Activated B cell treated with CpG ODN at 0.5 μM for 24 hours (primary cell): Measurements from ENCODE around the gene LMNA. TPM values are rescaled to one million over a fixed set of nuclear protein-coding genes. Genes with fewer than 3 reads are reported as not detected.
"Not testable (repeated sequence)": the region's sequence is repeated elsewhere in the genome, so short reads cannot be mapped to it uniquely, and the experiment has no call there.

ENCODE experiments used
- ATAC-seq: fragments of 200-7000 bp; cut with Tn5 transposase; one replicate; pipeline ENCODE4 v1.10.0; 2021; ENCODE audit warnings: low read depth, mild to moderate bottlenecking, moderate library complexity
- CTCF ChIA-PET: fragments of 350-600 bp; sonication (Branson Sonifier 250); formaldehyde crosslinking; loops from one replicate; lab custom pipeline; 2021; ENCODE audit warnings: antibody characterized with exemption; lab: Charles Lee
- POLR2A ChIA-PET: fragments of 350-600 bp; sonication (Branson Sonifier 250); formaldehyde crosslinking; loops from one replicate; lab custom pipeline; 2021; ENCODE audit warnings: antibody characterized with exemption; lab: Charles Lee
- DNase-seq: peaks from one replicate; pipeline ENCODE4 v3.0.0; 2022
- H3K27ac Mint-ChIP-seq: one replicate; pipeline ENCODE4 v1.8.0; 2020; ENCODE audit warnings: mixed read lengths
- H3K27me3 Mint-ChIP-seq: one replicate; pipeline ENCODE4 v1.8.0; 2021; ENCODE audit warnings: mixed read lengths
- H3K36me3 Mint-ChIP-seq: one replicate; pipeline ENCODE4 v1.8.0; 2021; ENCODE audit warnings: low read depth, mixed read lengths
- H3K4me1 Mint-ChIP-seq: one replicate; pipeline ENCODE4 v1.8.0; 2021; ENCODE audit warnings: mixed read lengths
- H3K4me3 Mint-ChIP-seq: one replicate; pipeline ENCODE4 v1.8.0; 2020; ENCODE audit warnings: mild to moderate bottlenecking, mixed read lengths
- H3K9me3 Mint-ChIP-seq: one replicate; pipeline ENCODE4 v1.8.0; 2020; ENCODE audit warnings: mixed read lengths
- CTCF ChIP-seq: fragments of 200-600 bp; IDR thresholded peaks from one replicate; pipeline ENCODE4 v1.8.0; 2022; ENCODE audit warnings: antibody characterized with exemption, mild to moderate bottlenecking
- intact Hi-C: fragments of 100-400 bp; cut with micrococcal nuclease; formaldehyde crosslinking; loops from one replicate; pipeline ENCODE4 v1.15.1; 2024
- total RNA-seq: library from RNA; stranded (reverse); gene quantifications from 2 replicates; pipeline ENCODE4 v1.2.3, GENCODE V29; 2022

LMNA gene
- total RNA-seq, 1 donor from 2014 or later = 47.5 TPM

DNA sequence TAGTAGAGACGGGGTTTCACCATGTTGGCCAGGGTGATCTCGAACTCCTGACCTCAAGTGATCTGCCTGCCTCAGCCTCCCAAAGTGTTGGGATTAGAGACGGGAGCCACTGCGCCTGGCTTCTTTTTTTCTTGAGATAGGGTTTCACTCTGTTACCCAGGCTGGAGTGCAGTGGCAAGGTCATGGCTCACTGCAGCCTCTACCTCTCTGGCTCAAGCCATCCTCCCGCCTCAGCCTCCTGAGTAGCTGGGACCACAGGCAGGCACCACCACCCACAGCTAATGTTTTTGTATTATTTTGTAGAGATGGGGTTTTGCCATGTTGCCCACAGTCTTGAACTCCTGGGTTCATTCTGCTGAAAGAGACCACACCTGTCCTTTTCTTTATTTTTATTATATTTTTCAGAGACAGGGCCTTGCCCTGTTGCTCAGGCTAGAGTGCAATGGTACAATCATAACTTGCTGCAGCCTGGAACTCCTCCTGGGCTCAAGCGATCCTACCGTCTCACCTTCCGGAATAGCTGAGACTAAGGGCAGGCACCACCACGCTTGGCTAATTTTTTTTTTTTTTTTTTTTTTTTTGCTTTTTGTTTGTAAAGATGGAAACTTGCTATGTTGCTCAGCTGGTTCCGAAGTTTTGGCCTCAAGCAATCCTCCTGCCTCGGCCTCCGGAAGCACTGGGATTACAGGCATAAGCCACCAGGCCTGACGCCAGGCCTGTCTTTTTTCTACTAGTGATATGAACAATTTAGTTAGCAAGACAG lies 3.1 kb downstream of the LMNA start:
- intact Hi-C loops = no loop called here
- CTCF ChIA-PET = interaction anchor here (4.2 kb wide), 1 partner anchor 21 kb away, joined by 17 read pairs; no protein-coding TSS in a partner anchor
- Mint-ChIP-seq H3K27me3 (peaks cover 15% of the 10 kb centered on the region), H3K36me3 (peaks cover 4% of the 10 kb centered on the region), H3K4me3 (no peak overlapping the region), H3K27ac (no peak overlapping the region), H3K4me1 (peaks cover 38% of the 10 kb centered on the region), H3K9me3 (no peaks in the 10 kb centered on the region)
- TF ChIP-seq CTCF = no peak
- ATAC-seq = no peak
- DNase-seq = no peak
- POLR2A ChIA-PET = interaction anchor here (0.7 to 7.5 kb wide), 3 partner anchors 9 to 18 kb away, joined by 3 to 78 read pairs (median 30); no protein-coding TSS in a partner anchor

DNA sequence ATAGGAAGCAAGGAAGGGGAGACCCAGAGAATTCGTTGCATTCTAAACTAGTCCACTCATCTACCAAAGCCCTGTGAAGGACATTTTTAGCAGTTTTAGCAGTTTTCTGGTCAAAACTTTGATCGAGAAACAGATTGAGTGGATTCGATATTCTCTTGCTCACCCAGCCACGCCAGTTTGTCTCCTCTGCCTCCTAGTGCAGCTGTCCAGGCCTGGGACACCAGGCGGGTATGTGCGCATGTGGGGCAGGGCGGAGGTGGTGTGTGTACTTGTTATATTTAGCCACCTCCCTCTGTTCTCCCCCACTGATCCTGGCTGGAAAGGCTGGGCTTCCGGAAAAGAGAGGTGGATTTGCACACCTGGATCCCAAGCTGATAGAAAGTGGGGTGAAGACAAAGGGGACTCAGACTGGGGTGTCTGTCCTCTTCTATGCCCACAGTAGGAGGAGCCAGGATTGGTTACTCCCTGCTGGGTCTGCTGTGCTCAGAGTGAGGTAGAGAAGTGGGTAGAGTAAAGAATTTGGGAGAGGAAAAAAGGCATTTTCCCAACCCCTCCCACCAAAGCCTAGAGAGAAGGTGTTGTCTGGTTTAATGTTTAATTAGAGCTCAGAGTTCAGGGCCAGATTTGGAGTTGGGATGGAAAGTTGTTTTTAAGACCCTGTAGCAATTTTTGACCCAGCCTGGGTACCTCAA lies 3.8 kb downstream of the LMNA start:
- DNase-seq = no peak

DNA sequence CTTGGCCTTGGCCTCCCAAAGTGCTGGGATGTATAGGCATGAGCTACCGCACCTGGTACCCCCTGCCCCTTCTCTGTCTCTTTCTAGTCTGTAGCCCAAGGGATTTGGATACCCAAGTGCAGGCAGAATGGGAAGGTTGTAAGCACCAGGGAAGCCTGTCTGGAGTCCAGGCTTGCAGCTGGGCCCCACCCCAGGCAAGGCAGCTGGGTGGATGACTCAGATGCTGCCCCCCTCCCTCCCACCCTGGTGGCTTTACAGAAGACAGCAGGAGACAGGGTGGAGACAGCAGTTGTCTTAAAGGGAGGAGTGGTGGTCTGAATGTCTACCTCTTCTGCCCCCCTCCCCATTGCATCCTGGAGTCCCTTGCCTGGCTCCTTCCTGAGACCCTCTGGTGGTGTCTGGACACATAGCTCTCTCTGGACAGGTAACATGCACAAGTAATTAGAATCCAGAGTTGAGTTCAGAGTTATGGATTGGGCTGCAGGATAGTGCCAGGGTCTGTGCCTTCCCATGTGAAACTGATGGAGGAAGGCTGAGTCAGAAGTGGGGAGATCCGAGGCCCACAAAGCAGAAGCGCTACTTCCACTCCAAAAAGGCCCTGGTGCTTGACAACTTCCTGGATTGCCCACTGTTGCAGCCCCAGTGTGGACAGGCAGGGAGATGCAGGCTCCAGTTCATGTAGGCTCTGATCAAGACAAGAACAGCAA lies 5.1 kb downstream of the LMNA start:
- ChIA-PET POLR2A (interaction anchor here (0.6 to 1.4 kb wide), 4 partner anchors 17 to 278 kb away, joined by 3 to 6 read pairs (median 5); no protein-coding TSS in a partner anchor), CTCF (interaction anchor here (4.2 kb wide), 1 partner anchor 23 kb away, joined by 17 read pairs; no protein-coding TSS in a partner anchor)
- Mint-ChIP-seq H3K36me3 (peaks cover 3% of the 10 kb centered on the region), H3K4me1 (peaks cover 38% of the 10 kb centered on the region), H3K27ac (peak overlapping the region; percentile 31), H3K27me3 (peaks cover 16% of the 10 kb centered on the region), H3K9me3 (no peaks in the 10 kb centered on the region), H3K4me3 (no peak overlapping the region)
- intact Hi-C loops = no loop called here
- TF ChIP-seq CTCF = no peak
- ATAC-seq (peak; percentile 53), DNase-seq (no peak)

More for the DNA sequence above, 3.8 kb downstream of the LMNA start:
- H3K9me3 Mint-ChIP-seq = no peaks in the 10 kb centered on the region
- H3K4me1 Mint-ChIP-seq = peaks cover 39% of the 10 kb centered on the region
- peaks cover 16% of the 10 kb centered on the region for H3K27me3 Mint-ChIP-seq
- no peak overlapping the region for H3K27ac Mint-ChIP-seq
- intact Hi-C loops = no loop called here
- H3K36me3 Mint-ChIP-seq = peaks cover 4% of the 10 kb centered on the region
- no peak for TF ChIP-seq CTCF
- no peak for ATAC-seq
- ChIA-PET CTCF (interaction anchor here (1.1 to 4.2 kb wide), 2 partner anchors 12 to 22 kb away, joined by 3 to 17 read pairs; no protein-coding TSS in a partner anchor), POLR2A (interaction anchor here (1.0 to 7.5 kb wide), 2 partner anchors 10 to 19 kb away, joined by 3 to 78 read pairs; no protein-coding TSS in a partner anchor)
- H3K4me3 Mint-ChIP-seq = no peak overlapping the region

DNA sequence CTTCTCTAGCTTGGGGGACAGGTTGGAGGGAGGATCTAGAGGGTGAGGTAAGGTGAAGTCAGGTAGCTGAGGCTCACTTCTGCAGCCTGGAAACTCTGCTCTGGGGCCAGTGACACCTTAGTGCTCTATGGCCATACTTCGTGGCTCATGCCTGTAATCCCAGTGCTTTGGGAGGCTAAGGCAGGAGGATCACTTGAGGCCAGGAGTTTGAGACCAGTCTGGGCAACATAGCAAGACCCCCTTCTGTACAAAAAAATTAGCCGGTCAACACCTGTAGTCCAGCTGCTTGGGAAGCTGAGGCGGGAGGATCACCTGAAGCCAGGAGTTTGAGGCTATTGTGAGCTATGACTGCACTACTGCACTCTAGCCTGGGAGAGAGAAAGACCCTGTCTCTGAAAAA lies 5.8 kb downstream of the LMNA start:
- H3K36me3 Mint-ChIP-seq = peaks cover 2% of the 10 kb centered on the region
- ATAC-seq (no peak), DNase-seq (no peak)
- CTCF ChIA-PET = interaction anchor here (1.3 to 4.2 kb wide), 2 partner anchors 9 to 24 kb away, joined by 5 to 17 read pairs; no protein-coding TSS in a partner anchor
- peaks cover 12% of the 10 kb centered on the region for H3K27me3 Mint-ChIP-seq
- no peak overlapping the region for H3K4me3 Mint-ChIP-seq
- peak overlapping the region; percentile 31 for H3K27ac Mint-ChIP-seq
- POLR2A ChIA-PET = interaction anchor here (0.6 to 4.2 kb wide), 5 partner anchors 16 to 279 kb away, joined by 3 to 27 read pairs (median 6); no protein-coding TSS in a partner anchor
- TF ChIP-seq CTCF = no peak
- H3K4me1 Mint-ChIP-seq = peaks cover 38% of the 10 kb centered on the region
- no peaks in the 10 kb centered on the region for H3K9me3 Mint-ChIP-seq
- intact Hi-C loops = no loop called here

GRCh38 chr1:156121005-156121404 lies 6.5 kb downstream of the LMNA start:
- H3K27me3 Mint-ChIP-seq, DNase-seq, H3K27ac Mint-ChIP-seq, intact Hi-C loops, H3K9me3 Mint-ChIP-seq, ATAC-seq, H3K36me3 Mint-ChIP-seq, H3K4me3 Mint-ChIP-seq: not testable (repeated sequence)
- ChIA-PET CTCF (interaction anchor here (1.3 to 4.2 kb wide), 2 partner anchors 9 to 24 kb away, joined by 5 to 17 read pairs; no protein-coding TSS in a partner anchor), POLR2A (interaction anchor here (0.7 to 4.2 kb wide), 3 partner anchors 16 to 186 kb away, joined by 6 to 27 read pairs (median 13); no protein-coding TSS in a partner anchor)
- H3K4me1 Mint-ChIP-seq = peaks cover 33% of the 10 kb centered on the region
